Mesenchymal stem cell (in vitro differentiated cells and primary cell): Measurements from ENCODE around the gene GCK.
A peak's percentile ranks its signal among the peaks of the same experiment; 100 is the strongest.

Experiments
- DNase-seq: peaks from one replicate; pipeline ENCODE4 v3.0.0-alpha.2; 2013
- H2AFZ ChIP-seq: one replicate; pipeline ENCODE4 v1.6.1; 2013; ENCODE audit warnings: low read depth, mild to moderate bottlenecking, control low read depth, inconsistent platforms, low read length, moderate library complexity
- H2AK5ac ChIP-seq: 2 replicates; pipeline ENCODE4 v1.6.1; 2013; ENCODE audit warnings: low read length, moderate library complexity, mild to moderate bottlenecking, inconsistent platforms; ENCODE audit not compliant: severe bottlenecking
- H2BK120ac ChIP-seq: one replicate; pipeline ENCODE4 v1.6.1; 2013; ENCODE audit warnings: low read depth, mild to moderate bottlenecking, inconsistent platforms, low read length, moderate library complexity
- H2BK12ac ChIP-seq, 2 experiments: one replicate each; pipeline ENCODE4 v1.6.1; 2013; ENCODE audit warnings: inconsistent platforms in 2 of 2, low read length in 2 of 2, mild to moderate bottlenecking in 2 of 2, moderate library complexity in 2 of 2, control low read depth in 1 of 2
- H2BK15ac ChIP-seq: one replicate; pipeline ENCODE4 v1.6.1; 2013; ENCODE audit warnings: mild to moderate bottlenecking, low read depth, inconsistent platforms; ENCODE audit not compliant: poor library complexity, severe bottlenecking
- H2BK5ac ChIP-seq: 2 replicates; pipeline ENCODE4 v1.6.1; 2013; ENCODE audit warnings: low read depth, mild to moderate bottlenecking, low read length, control low read depth, inconsistent platforms; ENCODE audit not compliant: poor library complexity, severe bottlenecking
- H3K14ac ChIP-seq, 2 experiments: one replicate each; pipeline ENCODE4 v1.6.1; 2013; ENCODE audit warnings: inconsistent platforms in 2 of 2, low read length in 2 of 2, control low read depth in 1 of 2, mild to moderate bottlenecking in 1 of 2, moderate library complexity in 1 of 2
- H3K18ac ChIP-seq, 2 experiments: one replicate each; pipeline ENCODE4 v1.6.1; 2013; ENCODE audit warnings: inconsistent platforms in 2 of 2, low read length in 2 of 2, control low read depth in 1 of 2, low read depth in 1 of 2, mild to moderate bottlenecking in 1 of 2
- H3K23ac ChIP-seq, 2 experiments: one replicate each; pipeline ENCODE4 v1.6.1; 2013; ENCODE audit warnings: inconsistent platforms in 2 of 2, low read length in 2 of 2, mild to moderate bottlenecking in 2 of 2, moderate library complexity in 2 of 2, control low read depth in 1 of 2
- H3K27ac ChIP-seq: 2 replicates; pipeline ENCODE4 v1.5.1; 2013; ENCODE audit warnings: mild to moderate bottlenecking, moderate library complexity, low read length, control low read depth, inconsistent platforms; ENCODE audit not compliant: poor library complexity, severe bottlenecking
- H3K27me3 ChIP-seq, 2 experiments: 2 replicates each; pipeline versions ENCODE4 v1.6.1 to v1.7.0; 2013; ENCODE audit warnings: low read length in 2 of 2, mild to moderate bottlenecking in 2 of 2, moderate library complexity in 2 of 2, control low read depth in 1 of 2, inconsistent platforms in 1 of 2; ENCODE audit not compliant: control insufficient read depth in 1 of 2, insufficient read depth in 1 of 2
- H3K36me3 ChIP-seq, 2 experiments: 2 replicates each; pipeline versions ENCODE4 v1.6.1 to v1.7.0; 2013; ENCODE audit warnings: low read length in 2 of 2, control low read depth in 1 of 2, inconsistent platforms in 1 of 2, low read depth in 1 of 2, mild to moderate bottlenecking in 1 of 2; ENCODE audit not compliant: insufficient read depth in 2 of 2, control insufficient read depth in 1 of 2
- H3K4ac ChIP-seq, 2 experiments: one replicate each; pipeline ENCODE4 v1.6.1; 2013; ENCODE audit warnings: inconsistent platforms in 2 of 2, low read length in 2 of 2, mild to moderate bottlenecking in 2 of 2, moderate library complexity in 2 of 2, control low read depth in 1 of 2, low read depth in 1 of 2
- H3K4me1 ChIP-seq: 2 replicates; pipeline ENCODE4 v1.6.1; 2013; ENCODE audit warnings: low read depth, low read length, control low read depth; ENCODE audit not compliant: control insufficient read depth, insufficient read depth
- H3K4me2 ChIP-seq: 2 replicates; pipeline ENCODE4 v1.6.1; 2013; ENCODE audit warnings: low read length, mild to moderate bottlenecking, inconsistent platforms; ENCODE audit not compliant: poor library complexity, severe bottlenecking
- H3K4me3 ChIP-seq, 2 experiments: 2 replicates each; pipeline versions ENCODE4 v1.5.1 to v1.7.0; 2013; ENCODE audit warnings: low read length in 2 of 2, mild to moderate bottlenecking in 2 of 2, control low read depth in 1 of 2, low read depth in 1 of 2; ENCODE audit not compliant: insufficient read depth in 1 of 2
- H3K79me1 ChIP-seq: replicated peaks from 2 replicates; pipeline ENCODE4 v1.6.1; 2013; ENCODE audit warnings: mild to moderate bottlenecking, control low read depth, low read length, inconsistent platforms; ENCODE audit not compliant: poor library complexity, severe bottlenecking
- H3K9ac ChIP-seq: 2 replicates; pipeline ENCODE4 v1.7.0; 2013; ENCODE audit warnings: mild to moderate bottlenecking, low read length, moderate library complexity
- H3K9me3 ChIP-seq: 2 replicates; pipeline ENCODE4 v1.7.0; 2013; ENCODE audit warnings: mild to moderate bottlenecking, low read length; ENCODE audit not compliant: control insufficient read depth
- H4K8ac ChIP-seq: one replicate; pipeline ENCODE4 v1.6.1; 2013; ENCODE audit warnings: inconsistent platforms, mild to moderate bottlenecking, low read length, moderate library complexity
- H4K91ac ChIP-seq: one replicate; pipeline ENCODE4 v1.6.1; 2013; ENCODE audit warnings: mild to moderate bottlenecking, low read length, inconsistent platforms
- WGBS: methylation state at CpG from one replicate; pipeline ENCODE4 v1.1.7; 2013; ENCODE audit warnings: mixed read lengths; 5-methylcytosine and 5-hydroxymethylcytosine counted together

Gene GCK

DNA sequence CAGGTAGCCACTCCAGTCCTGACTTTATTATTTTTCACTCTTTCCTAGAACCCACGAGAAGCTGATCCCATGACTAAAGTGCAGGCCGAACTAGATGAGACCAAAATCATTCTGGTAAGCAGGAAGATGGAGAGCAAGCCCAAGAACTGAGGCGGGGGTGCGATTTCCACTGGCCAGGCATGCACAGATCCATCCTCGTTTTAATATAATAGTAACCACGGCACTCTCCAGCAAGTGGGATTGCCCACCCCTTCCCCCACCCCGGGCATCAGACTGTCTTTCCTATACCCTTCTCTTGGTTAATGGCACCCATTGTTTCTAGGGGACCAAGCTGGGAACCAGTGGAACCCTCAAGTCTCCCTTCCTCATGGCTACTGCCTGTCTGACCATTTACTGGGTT lies 18.8 kb upstream of the GCK start:
- Histone ChIP-seq H2AFZ (no peak overlapping the region), H3K4me2 (no peak overlapping the region), H3K14ac (no peak overlapping the region), H2BK120ac (no peak overlapping the region), H2BK12ac (no peak overlapping the region), H2BK5ac (no peak overlapping the region), H3K79me1 (peaks cover 41% of the 10 kb centered on the region), H3K23ac (no peak overlapping the region), H3K4me1 (peaks cover 5% of the 10 kb centered on the region), H3K27ac (no peak overlapping the region), H3K9ac (no peak overlapping the region), H3K9me3 (no peaks in the 10 kb centered on the region), H3K27me3 (no peaks in the 10 kb centered on the region), H3K4ac (no peak overlapping the region), H2AK5ac (no peak overlapping the region), H4K8ac (no peak overlapping the region), H2BK15ac (no peak overlapping the region), H3K36me3 (peaks cover 74 to 93% of the 10 kb centered on the region in 2 experiments), H4K91ac (no peak overlapping the region), H3K4me3 (no peak overlapping the region), H3K18ac (no peak overlapping the region)
- DNase-seq = no peak
- WGBS = 98% methylated on average over 7 of the region's 7 CpGs

- H3K9ac ChIP-seq = no peak overlapping the region
- DNase-seq = no peak
- H3K18ac ChIP-seq = no peak overlapping the region
- H2BK12ac ChIP-seq = no peak overlapping the region
- H3K4me3 ChIP-seq = no peak overlapping the region
- H3K79me1 ChIP-seq = peaks cover 39% of the 10 kb centered on the region
- H3K14ac ChIP-seq = no peak overlapping the region
- H2BK15ac ChIP-seq = no peak overlapping the region
- no peaks in the 10 kb centered on the region for H3K9me3 ChIP-seq
- H3K27ac ChIP-seq = no peak overlapping the region
- no peak overlapping the region for H2BK120ac ChIP-seq
- H2BK5ac ChIP-seq = no peak overlapping the region
- no peak overlapping the region for H4K91ac ChIP-seq
- H2AK5ac ChIP-seq = no peak overlapping the region
- no peak overlapping the region for H4K8ac ChIP-seq
- H3K4me1 ChIP-seq = peaks cover 2% of the 10 kb centered on the region
- no peaks in the 10 kb centered on the region for H3K27me3 ChIP-seq
- WGBS = 97% methylated on average over 5 of the region's 5 CpGs
- no peak overlapping the region for H3K4ac ChIP-seq
- H3K23ac ChIP-seq = no peak overlapping the region
- H3K4me2 ChIP-seq = no peak overlapping the region
- peaks cover 55 to 73% of the 10 kb centered on the region in 2 experiments for H3K36me3 ChIP-seq
- H2AFZ ChIP-seq = no peak overlapping the region
These were observed 16.8 kb upstream of the GCK start for GRCh38 chr7:44206008-44206407.

DNA sequence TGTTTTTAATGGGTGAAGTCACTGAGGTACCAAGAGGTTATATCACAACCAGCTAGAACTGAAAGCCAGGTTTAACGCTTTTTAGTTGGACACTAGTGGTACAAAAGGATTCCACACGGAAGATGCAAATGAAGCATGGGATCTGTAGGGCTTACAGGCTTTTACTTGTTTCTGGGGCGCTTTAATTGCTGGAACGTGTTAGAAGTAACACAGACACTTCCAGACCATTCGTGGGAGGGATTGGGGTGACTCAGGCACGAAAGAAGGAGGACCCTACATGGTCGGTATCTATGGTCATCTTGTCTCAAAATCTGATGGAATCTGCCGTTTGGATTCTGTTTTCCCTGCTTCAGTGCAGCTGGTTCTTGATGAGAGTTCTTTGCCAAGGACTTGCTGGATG lies 12.6 kb upstream of the GCK start:
- peaks cover 0 to 10% of the 10 kb centered on the region in 2 experiments for H3K27me3 ChIP-seq
- peak overlapping the region; percentile 88 for H3K4me2 ChIP-seq
- H3K4me3 ChIP-seq = peak overlapping the region in 1 of 2 experiments; percentile 97
- peaks cover 17 to 32% of the 10 kb centered on the region in 2 experiments for H3K36me3 ChIP-seq
- H2BK5ac ChIP-seq = no peak overlapping the region
- no peak overlapping the region for H3K18ac ChIP-seq
- H3K9me3 ChIP-seq = no peaks in the 10 kb centered on the region
- no peak overlapping the region for H3K14ac ChIP-seq
- no peak overlapping the region for H4K91ac ChIP-seq
- DNase-seq = peak; percentile 42
- H3K4ac ChIP-seq = no peak overlapping the region
- H2AK5ac ChIP-seq = no peak overlapping the region
- H4K8ac ChIP-seq = no peak overlapping the region
- no peak overlapping the region for H3K23ac ChIP-seq
- no peak overlapping the region for H2BK12ac ChIP-seq
- H2BK120ac ChIP-seq = no peak overlapping the region
- 32% methylated on average over 8 of the region's 8 CpGs for WGBS
- peaks cover 2% of the 10 kb centered on the region for H3K4me1 ChIP-seq
- H2BK15ac ChIP-seq = no peak overlapping the region
- peak overlapping the region; percentile 93 for H3K9ac ChIP-seq
- H3K27ac ChIP-seq = peak overlapping the region; percentile 35
- H3K79me1 ChIP-seq = peaks cover 13% of the 10 kb centered on the region
- no peak overlapping the region for H2AFZ ChIP-seq

GRCh38 chr7:44200699-44201461 lies 11.6 kb upstream of the GCK start, which contains the start of gene YKT6:
Gene YKT6, plus strand, starts transcription at chr7:44200978. Its CDS starts 158 bp downstream, at chr7:44201136.
- WGBS = under 1% methylated on average over 50 of the region's 58 CpGs
- Histone ChIP-seq H4K91ac (peak within 1 kb of the TSS; percentile 95), H2BK120ac (peak within 1 kb of the TSS; percentile 79), H3K4me2 (peak within 1 kb of the TSS; percentile 88), H3K14ac (peak within 1 kb of the TSS; percentile 57 to 99), H3K4ac (peak within 1 kb of the TSS; percentile 98 to 99), H3K18ac (peak within 1 kb of the TSS; percentile 96 to 98), H3K27ac (peak within 1 kb of the TSS; percentile 74), H3K9me3 (no peaks in the 10 kb centered on the region), H2AFZ (peak within 1 kb of the TSS; percentile 96), H2AK5ac (peak within 1 kb of the TSS; percentile 89), H3K36me3 (peaks cover 8 to 23% of the 10 kb centered on the region in 2 experiments), H2BK15ac (peak within 1 kb of the TSS; percentile 90), H3K4me3 (peak within 1 kb of the TSS; percentile 97 to 100), H2BK12ac (peak within 1 kb of the TSS in 1 of 2 experiments; percentile 39), H4K8ac (peak within 1 kb of the TSS; percentile 98), H3K23ac (peak within 1 kb of the TSS in 1 of 2 experiments; percentile 66), H3K27me3 (peaks cover 0 to 10% of the 10 kb centered on the region in 2 experiments), H3K79me1 (peaks cover 7% of the 10 kb centered on the region), H3K4me1 (peaks cover 4% of the 10 kb centered on the region), H2BK5ac (no peak within 1 kb of the TSS), H3K9ac (peak within 1 kb of the TSS; percentile 93)
- DNase-seq = peak; percentile 95
